Measurements from ENCODE around the gene PLEK2. TPM values are rescaled to one million over a fixed set of nuclear protein-coding genes. Genes with fewer than 3 reads are reported as not detected.
A peak's percentile ranks its signal among the peaks of the same experiment; 100 is the strongest.

PLEK2 gene
- total and polyA plus RNA-seq, 2 experiments from 2014 or later: 0.92 to 1.8 TPM

- Histone ChIP-seq H3K9me3 (ENCODE audit: low read depth) (no peaks in the 10 kb centered on the region), H3K4me3 (no peak overlapping the region), H3K4me1 (ENCODE audit: low read depth) (peaks cover 9% of the 10 kb centered on the region), H3K36me3 (no peaks in the 10 kb centered on the region), H3K27me3 (no peaks in the 10 kb centered on the region), H3K27ac (no peak overlapping the region)
- TF ChIP-seq, protein P1, sequence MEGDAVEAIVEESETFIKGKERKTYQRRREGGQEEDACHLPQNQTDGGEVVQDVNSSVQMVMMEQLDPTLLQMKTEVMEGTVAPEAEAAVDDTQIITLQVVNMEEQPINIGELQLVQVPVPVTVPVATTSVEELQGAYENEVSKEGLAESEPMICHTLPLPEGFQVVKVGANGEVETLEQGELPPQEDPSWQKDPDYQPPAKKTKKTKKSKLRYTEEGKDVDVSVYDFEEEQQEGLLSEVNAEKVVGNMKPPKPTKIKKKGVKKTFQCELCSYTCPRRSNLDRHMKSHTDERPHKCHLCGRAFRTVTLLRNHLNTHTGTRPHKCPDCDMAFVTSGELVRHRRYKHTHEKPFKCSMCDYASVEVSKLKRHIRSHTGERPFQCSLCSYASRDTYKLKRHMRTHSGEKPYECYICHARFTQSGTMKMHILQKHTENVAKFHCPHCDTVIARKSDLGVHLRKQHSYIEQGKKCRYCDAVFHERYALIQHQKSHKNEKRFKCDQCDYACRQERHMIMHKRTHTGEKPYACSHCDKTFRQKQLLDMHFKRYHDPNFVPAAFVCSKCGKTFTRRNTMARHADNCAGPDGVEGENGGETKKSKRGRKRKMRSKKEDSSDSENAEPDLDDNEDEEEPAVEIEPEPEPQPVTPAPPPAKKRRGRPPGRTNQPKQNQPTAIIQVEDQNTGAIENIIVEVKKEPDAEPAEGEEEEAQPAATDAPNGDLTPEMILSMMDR (IDR thresholded peaks at IDR 0.05; ENCODE audit: low read depth, low read length): no peak
- no peak for DNase-seq (ENCODE audit: low read depth in 1 of 2, low spot score in 1 of 2)
Measured at GRCh38 chr14:67436006-67436866, 24.3 kb upstream of the PLEK2 start.

GRCh38 chr14:67435603-67436002 lies 23.6 kb upstream of the PLEK2 start:
- no peak for DNase-seq (ENCODE audit: low read depth in 1 of 2, low spot score in 1 of 2)
- H3K27ac ChIP-seq: no peak overlapping the region

DNA sequence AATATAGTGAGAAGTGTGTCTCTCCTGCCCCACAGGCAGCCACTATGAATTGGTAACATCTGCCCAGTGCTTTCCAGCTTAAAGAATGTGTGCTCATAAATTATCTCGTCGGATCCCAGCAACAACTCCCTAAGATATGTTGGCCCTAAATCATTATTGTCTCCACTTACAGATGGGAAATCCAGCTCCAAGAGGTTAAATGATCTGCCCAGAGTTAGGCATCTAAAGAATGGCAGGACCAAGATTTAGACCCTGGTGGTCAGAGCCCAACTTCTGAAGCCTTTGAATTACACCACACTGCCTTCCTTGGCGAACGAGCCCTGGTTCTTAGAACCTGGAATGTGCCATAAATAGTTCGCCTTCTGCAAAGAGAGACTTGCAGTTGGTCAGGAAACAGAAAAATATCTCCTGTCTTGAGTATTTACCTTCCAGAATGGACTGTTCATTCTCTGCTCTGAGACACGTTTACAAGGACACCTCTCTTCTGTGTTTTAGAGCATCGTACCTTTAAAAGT lies 20.1 kb upstream of the PLEK2 start:
- no peak for DNase-seq (ENCODE audit: low read depth in 1 of 2, low spot score in 1 of 2)
- Histone ChIP-seq H3K4me3 (no peak overlapping the region), H3K27me3 (no peaks in the 10 kb centered on the region), H3K9me3 (ENCODE audit: low read depth) (no peaks in the 10 kb centered on the region), H3K4me1 (ENCODE audit: low read depth) (peaks cover 9% of the 10 kb centered on the region), H3K27ac (peak overlapping the region; percentile 44), H3K36me3 (no peaks in the 10 kb centered on the region)
- TF ChIP-seq, protein P1 (IDR thresholded peaks at IDR 0.05; ENCODE audit: low read depth, low read length): no peak

More at GRCh38 chr14:67435603-67436002, 23.6 kb upstream of the PLEK2 start:
- Histone ChIP-seq H3K27me3 (no peaks in the 10 kb centered on the region), H3K36me3 (no peaks in the 10 kb centered on the region), H3K4me3 (no peak overlapping the region), H3K4me1 (ENCODE audit: low read depth) (peaks cover 9% of the 10 kb centered on the region), H3K9me3 (ENCODE audit: low read depth) (no peaks in the 10 kb centered on the region)
- TF ChIP-seq, protein P1 (IDR thresholded peaks at IDR 0.05; ENCODE audit: low read depth, low read length): no peak

DNA sequence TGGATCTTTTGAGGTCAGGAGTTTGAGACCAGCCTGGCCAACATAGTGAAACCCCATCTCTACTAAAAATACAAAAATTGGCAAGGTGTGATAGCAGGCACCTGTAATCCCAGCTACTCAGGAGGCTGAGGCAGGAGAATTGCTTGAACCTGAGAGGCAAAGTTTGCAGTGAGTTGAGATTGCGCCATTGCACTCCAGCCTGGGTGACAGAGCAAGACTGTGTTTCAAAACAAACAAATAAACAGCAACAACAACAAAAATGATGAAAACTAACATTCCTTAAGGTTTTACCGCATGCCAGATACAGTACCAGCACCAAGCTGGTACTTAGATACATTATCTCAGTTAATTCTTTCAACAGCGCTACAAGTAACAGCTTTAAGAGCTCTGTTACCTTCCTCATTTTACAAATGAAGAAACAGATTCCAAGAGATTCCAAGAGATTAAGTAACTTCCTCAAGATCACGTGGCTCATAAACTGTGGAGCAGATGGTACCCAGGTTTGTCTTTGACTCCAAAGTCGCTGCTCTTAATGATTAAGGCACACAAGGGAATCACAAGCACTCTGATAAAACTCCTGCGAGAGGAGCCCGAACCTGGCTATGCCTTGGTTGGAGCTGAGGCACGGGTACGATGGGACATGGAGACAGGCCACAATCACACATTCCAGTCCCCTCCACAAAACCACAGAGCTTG lies 17.7 kb upstream of the PLEK2 start:
- no peak overlapping the region for H3K4me3 ChIP-seq
- H3K27me3 ChIP-seq: no peaks in the 10 kb centered on the region
- no peaks in the 10 kb centered on the region for H3K36me3 ChIP-seq
- no peak overlapping the region for H3K27ac ChIP-seq
- no peak for DNase-seq (ENCODE audit: low read depth in 1 of 2, low spot score in 1 of 2)
- no peaks in the 10 kb centered on the region for H3K9me3 ChIP-seq (ENCODE audit: low read depth)
- peaks cover 9% of the 10 kb centered on the region for H3K4me1 ChIP-seq (ENCODE audit: low read depth)
- TF ChIP-seq, protein P1 (IDR thresholded peaks at IDR 0.05; ENCODE audit: low read depth, low read length): no peak

DNA sequence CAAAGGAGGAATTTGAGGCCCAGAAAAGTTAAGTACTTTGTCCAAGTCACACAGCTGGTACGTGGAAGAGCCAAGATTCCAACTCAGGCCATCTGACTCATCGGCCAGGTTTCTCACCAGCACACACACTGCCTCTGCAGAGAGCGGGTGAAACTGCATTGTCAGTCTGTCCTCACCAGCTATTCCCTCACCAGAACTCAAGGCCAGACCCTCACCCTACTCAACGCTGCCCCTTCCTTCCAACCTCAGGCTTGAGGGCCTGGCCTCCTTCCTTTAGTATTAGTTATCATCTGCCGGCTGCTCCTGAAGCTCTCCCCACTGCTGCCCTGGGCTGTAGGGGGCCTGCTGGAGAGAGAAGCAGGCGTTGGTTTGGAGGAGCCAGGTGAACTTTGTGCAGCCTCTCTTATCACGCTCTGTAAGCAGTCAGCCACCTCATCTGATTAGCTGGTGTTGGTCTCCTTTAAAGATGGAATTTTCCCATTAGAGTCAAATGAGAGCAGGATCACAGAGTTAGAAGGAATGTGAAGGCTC lies 16.6 kb upstream of the PLEK2 start:
- H3K27me3 ChIP-seq: no peaks in the 10 kb centered on the region
- DNase-seq (ENCODE audit: low read depth in 1 of 2, low spot score in 1 of 2): peak; percentile 22 to 70
- H3K36me3 ChIP-seq: no peaks in the 10 kb centered on the region
- TF ChIP-seq, protein P1 (IDR thresholded peaks at IDR 0.05; ENCODE audit: low read depth, low read length): no peak
- H3K4me1 ChIP-seq (ENCODE audit: low read depth): peaks cover 9% of the 10 kb centered on the region
- no peak overlapping the region for H3K4me3 ChIP-seq
- H3K27ac ChIP-seq: no peak overlapping the region
- H3K9me3 ChIP-seq (ENCODE audit: low read depth): no peaks in the 10 kb centered on the region
